HG02852 (cell line): ENCODE results near the gene CMYA5.

Experiments
- ATAC-seq: cut with Tn5 transposase; IDR thresholded peaks from one replicate; pipeline ENCODE4 v1.9.1; 2021; ENCODE audit warnings: mild to moderate bottlenecking, moderate library complexity; ENCODE audit not compliant: unreplicated experiment

Gene CMYA5

DNA sequence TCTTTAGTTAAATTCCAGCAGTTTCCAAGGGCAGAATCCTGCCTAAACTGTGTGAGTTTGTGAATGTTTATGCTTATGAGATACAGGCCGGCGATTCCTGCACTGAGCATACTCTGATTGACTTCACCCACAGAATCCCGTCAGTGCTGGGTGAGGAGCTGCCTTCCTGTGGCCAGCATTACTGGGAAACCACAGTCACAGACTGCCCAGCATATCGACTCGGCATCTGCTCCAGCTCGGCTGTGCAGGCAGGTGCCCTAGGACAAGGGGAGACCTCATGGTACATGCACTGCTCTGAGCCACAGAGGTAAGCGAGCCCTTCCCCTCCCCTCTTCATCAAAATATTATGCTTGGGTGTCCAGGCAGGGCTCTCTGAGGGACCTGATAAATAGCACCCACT lies 103.7 kb downstream of the CMYA5 start:
- no peak for ATAC-seq

- no peak for ATAC-seq
These were observed 104.1 kb downstream of the CMYA5 start for GRCh38 chr5:79793722-79794121.

DNA sequence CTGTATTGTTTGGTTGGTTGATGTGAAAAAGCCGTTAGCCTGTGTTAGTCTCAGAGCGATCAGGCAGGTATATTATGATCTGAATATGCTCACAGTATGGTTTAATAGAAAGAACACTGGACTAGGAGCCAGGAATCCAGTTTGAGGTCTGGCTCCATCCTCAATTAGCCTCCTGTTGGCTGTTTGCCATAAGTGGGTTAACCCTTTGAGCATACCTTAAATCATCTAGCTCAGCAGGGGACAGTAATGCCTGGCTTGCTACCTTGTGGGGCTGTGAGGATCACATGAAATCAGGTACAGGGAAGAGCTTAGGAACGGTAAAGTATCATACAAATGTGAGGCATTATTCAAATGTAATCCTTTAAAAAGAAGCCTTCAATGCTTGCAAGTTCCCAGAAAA lies 104.7 kb downstream of the CMYA5 start:
- no peak for ATAC-seq

DNA sequence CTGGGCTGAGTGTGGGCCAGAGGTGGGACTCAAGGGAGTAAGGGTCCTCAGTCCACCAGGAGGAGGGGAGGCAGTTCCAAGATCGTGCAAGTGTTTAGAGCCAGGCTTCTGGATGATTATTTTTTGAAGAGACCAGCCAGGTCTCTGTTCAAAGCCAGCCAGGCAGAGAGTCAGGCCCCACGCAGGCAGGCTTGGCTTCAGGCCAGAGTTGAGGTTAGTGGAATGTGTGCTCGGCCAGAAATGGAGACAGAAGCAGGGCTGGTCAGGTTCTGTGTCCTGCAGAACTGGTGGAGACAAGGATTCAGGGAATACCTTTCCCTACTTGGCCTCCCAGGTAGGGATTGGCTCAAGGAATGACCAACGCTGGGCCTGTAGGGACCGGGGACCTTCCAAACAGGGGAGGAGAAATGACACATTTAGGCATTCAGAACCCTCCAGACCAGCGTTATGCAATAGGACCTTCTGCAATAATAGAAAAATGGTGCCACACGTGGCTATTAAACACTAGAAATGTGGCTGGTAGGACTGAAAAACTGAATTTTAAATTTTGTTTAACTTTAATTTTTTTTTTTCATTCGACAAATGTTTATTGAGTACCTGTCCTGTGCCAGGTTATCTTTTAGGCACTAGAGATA lies 106.2 kb downstream of the CMYA5 start:
- no peak for ATAC-seq

DNA sequence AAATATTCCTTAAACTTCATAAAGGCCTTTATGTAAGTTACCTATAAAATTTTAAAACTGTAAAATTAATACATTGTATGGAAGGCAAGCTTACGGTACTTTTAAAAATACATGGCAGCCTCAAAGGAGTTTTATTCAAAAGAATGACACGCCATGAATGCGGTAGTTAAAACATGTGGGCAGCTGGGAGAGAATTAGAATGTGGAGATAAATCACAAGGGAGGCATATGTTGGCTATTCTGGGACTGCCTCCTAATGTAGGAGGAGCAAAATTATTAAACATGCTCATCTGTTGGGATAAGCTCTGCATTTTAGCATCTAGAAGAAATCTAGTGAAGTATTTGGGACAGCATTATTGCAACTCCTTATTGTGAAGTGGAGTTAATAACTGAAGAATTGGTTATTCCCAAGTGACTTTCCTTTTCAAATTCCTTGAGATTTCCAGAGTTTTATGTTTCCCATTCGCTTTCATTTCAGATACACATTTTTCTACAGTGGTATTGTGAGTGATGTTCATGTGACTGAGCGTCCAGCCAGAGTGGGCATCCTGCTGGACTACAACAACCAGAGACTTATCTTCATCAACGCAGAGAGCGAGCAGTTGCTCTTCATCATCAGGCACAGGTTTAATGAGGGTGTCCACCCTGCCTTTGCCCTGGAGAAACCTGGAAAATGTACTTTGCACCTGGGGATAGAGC lies 109.4 kb downstream of the CMYA5 start:
- ATAC-seq: no peak

DNA sequence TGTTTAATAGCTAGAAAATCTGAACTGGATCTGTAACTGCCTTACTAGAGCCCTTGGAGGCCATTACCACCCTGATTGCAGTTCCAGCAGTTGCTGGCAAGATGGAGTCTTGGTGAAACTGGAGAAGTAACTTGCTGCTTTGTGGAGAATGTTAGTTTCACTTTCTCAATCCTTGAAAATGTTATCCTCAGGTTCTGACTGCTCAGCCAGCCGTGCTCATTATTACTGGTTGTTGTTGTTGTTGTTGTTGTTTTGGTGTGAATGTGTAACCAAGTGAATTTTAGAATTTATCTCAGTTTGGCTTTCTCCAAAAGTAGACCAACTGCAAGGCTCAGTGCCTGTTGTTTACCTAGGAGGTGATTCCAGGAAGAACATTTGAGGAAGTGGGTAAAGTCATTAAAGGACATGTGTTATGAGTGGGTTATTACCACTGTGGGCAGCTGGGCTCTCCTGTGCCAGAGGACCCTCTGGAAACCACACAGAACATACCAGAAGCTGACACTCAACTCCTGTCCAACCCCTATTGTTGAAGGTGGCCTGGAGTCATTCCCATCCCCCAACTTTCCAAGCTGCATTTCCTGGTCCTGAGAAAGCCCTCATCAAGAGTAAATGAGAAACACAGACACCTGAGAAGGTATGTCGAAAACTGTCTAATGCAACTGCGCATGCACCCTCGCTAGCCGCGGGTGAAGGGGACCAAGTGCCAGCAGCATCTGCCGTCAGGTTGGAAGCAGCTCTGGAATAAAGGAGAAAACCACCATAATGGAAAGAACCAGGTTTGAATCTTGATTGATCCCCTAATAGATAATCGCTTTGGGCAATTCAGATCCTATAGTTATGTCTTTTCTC lies 111.6 kb downstream of the CMYA5 start:
- no peak for ATAC-seq

DNA sequence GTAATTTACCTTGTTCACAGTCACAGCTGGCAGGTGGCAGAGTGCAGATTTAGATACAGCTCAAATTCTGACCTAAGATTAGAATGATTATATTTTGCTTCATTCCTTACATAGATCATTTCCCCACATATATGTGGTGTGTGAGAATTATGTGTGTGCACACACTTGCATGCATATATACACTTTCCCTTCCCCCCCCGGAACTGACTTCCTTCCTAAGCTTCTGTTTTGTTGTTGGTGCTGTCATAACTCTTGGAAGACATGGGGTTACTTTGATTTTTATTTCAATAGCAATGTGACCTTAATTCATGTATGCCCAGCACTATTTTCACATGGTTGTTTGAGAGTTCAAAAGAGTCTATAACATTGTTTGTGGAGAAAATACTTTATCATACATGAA lies 112.8 kb downstream of the CMYA5 start:
- no peak for ATAC-seq

- no peak for ATAC-seq
These were observed 113.4 kb downstream of the CMYA5 start for GRCh38 chr5:79803007-79803406.

GRCh38 chr5:79806741-79807140 lies 117.1 kb downstream of the CMYA5 start:
- no peak for ATAC-seq

- no peak for ATAC-seq
These were observed 120.1 kb downstream of the CMYA5 start for GRCh38 chr5:79809743-79810142.

DNA sequence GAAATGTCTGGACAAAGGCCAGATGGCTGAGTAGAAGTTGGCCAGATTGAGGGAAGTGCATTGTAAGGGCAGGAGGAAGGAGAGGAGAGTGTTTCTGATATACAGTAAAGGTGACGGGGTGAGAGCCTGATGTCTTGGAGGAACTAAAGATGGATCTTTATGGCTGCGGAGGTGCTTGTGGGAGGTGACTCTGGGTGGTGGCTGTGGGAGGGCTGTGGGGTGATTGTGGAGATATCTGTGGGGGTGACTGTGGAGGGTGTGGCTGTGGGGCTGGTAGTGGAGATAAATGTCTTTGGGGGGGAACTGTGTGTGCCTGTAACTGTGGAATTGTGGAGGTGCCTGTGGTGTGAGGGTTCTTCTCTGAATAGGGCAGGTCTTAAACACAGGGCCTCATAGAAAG lies 121.4 kb downstream of the CMYA5 start:
- ATAC-seq: no peak

DNA sequence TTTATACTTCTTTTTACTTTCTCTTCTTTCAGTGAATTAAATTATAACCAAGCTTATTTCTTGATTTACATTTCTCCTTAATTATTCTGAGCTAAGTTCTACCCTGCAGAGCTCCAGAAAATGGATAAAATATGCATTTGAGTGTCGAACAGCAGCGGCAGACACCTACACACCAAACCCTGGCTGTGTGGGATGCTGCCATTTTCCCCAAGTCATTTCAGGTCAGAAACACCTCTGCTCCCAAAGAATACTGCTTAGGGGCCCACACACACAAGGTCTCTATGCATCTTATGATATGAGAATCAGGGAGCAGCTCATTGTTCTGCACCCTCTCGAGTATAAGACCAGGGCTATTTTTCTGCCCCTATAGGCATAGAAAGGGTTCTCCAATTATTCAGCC lies 122.3 kb downstream of the CMYA5 start:
- no peak for ATAC-seq

- no peak for ATAC-seq
These were observed 125.1 kb downstream of the CMYA5 start for GRCh38 chr5:79814699-79815098.

DNA sequence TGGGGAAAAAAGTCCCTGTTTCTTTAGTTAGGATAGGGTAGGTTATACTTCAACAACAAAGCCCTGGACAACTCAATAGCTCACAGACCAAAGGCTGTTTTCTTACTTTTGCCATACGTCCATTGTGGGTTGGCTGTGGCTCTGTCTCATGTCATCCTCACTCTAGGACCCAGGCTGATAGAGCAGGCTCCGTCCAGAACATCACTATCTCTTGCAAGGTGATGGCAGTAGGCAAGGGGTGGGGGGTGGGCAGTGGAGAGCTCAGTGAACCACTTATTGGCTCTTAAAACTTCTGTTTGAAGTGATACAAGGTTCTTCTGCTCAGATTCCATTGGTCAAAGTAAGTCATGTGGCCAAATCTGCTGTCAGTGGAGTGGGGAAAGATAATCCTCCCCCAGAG lies 126.4 kb downstream of the CMYA5 start:
- ATAC-seq: no peak

GRCh38 chr5:79820648-79821047 lies 131.0 kb downstream of the CMYA5 start:
- ATAC-seq: no peak

DNA sequence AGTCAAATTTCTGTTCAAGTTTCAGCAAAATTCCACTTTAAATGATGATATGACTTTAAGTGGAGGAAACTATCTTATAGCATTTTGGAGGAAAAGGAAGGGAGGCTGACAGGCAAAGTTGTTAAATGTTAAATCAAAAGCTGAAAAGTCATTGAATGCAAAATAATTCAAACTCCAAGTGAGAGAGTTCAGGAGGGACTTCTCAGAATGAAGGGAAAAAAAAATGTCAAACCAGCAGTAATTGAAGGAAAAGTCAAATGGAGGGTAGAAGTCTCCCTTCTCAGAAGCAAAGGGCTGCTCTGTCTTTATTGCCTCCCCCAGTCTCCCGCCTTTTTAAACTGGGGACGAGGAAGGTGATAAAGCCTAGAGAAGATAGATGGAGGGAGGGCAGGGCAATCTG lies 134.8 kb downstream of the CMYA5 start:
- ATAC-seq: no peak

- no peak for ATAC-seq
These were observed 136.2 kb downstream of the CMYA5 start for GRCh38 chr5:79825802-79826201.

GRCh38 chr5:79827159-79827629 lies 137.6 kb downstream of the CMYA5 start:
- no peak for ATAC-seq

DNA sequence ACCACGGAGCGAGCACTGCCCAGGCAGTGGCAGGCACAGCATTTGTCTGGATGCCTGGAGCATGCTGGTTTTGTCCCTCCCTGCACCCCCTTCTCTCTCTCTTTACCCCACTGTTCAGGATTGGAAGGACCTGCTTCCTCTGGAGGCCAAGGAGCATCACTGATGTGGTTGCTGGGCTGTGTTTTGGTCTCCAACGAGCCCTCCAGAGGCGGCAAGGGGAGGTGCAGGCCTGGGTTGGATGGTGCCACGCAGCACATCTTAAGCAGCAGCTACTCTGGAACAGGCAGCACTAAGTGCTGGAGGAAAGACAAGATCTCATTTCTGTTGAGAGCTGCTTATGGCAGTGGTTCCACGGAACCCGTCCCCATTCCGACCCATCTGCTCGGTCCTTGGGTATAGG lies 139.6 kb downstream of the CMYA5 start:
- no peak for ATAC-seq

GRCh38 chr5:79831381-79832309 lies 142.0 kb downstream of the CMYA5 start:
- ATAC-seq: no peak

DNA sequence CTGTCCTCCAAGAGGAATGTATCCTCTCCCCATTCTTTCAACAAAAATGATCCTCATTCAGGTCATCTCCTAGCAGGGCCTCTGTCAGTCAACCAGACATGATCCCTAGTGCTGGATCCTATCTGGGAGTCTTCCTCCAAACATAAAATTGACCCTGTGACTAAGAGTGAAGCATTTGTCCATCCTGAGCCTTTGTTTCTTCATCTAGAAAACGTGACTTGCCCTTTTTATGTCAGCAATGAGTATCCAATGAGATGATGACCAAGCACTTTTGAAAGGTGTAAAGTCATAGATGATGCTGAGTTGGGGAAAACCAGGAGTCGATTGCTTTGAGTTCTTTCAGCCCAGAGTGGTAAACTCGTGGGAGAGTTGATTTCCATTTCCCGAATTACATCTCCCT lies 143.3 kb downstream of the CMYA5 start:
- no peak for ATAC-seq
